KMS-11 (cell line): Measurements from ENCODE around the gene TRIO.

Experiments used
- H2AFZ ChIP-seq: fragments of 200-600 bp; sonication (generic); 2 replicates; pipeline ENCODE4 v1.6.1; 2016; ENCODE audit warnings: antibody characterized with exemption, mixed run types, low read depth
- H3K27ac ChIP-seq: fragments of 200-600 bp; sonication (generic); 2 replicates; pipeline ENCODE4 v1.6.1; 2016; ENCODE audit warnings: mild to moderate bottlenecking, mixed run types
- H3K27me3 ChIP-seq: fragments of 200-600 bp; sonication (generic); 2 replicates; pipeline ENCODE4 v1.6.1; 2017; ENCODE audit warnings: mild to moderate bottlenecking, low read depth, mixed run types, moderate library complexity; ENCODE audit not compliant: insufficient read depth
- H3K36me3 ChIP-seq: fragments of 200-600 bp; sonication (generic); 2 replicates; pipeline ENCODE4 v1.6.1; 2017; ENCODE audit warnings: mild to moderate bottlenecking, mixed run types; ENCODE audit not compliant: insufficient read depth
- H3K4me1 ChIP-seq: fragments of 200-600 bp; sonication (generic); 2 replicates; pipeline ENCODE4 v1.6.1; 2016; ENCODE audit warnings: mild to moderate bottlenecking, low read depth, mixed run types; ENCODE audit not compliant: poor library complexity, severe bottlenecking
- H3K4me2 ChIP-seq: fragments of 200-600 bp; sonication (generic); 2 replicates; pipeline ENCODE4 v1.7.0; 2016; ENCODE audit warnings: mild to moderate bottlenecking, mixed run types
- H3K4me3 ChIP-seq: fragments of 200-600 bp; sonication (generic); IDR thresholded peaks from 2 replicates; pipeline ENCODE4 v1.6.1; 2017; ENCODE audit warnings: low read depth, low read length, mixed read lengths; ENCODE audit not compliant: insufficient read depth
- H3K79me2 ChIP-seq: fragments of 200-600 bp; sonication (generic); 2 replicates; pipeline ENCODE4 v1.6.1; 2016; ENCODE audit warnings: low read depth, mixed run types; ENCODE audit not compliant: insufficient read depth
- H3K9ac ChIP-seq: fragments of 200-600 bp; sonication (generic); 2 replicates; pipeline ENCODE4 v1.6.1; 2016; ENCODE audit warnings: mild to moderate bottlenecking, mixed run types
- H4K20me1 ChIP-seq: fragments of 200-600 bp; sonication (generic); 2 replicates; pipeline ENCODE4 v1.6.1; 2016; ENCODE audit warnings: mild to moderate bottlenecking, mixed run types; ENCODE audit not compliant: insufficient read depth
- TF ChIP-seq, protein P1 (sequence below): fragments of 200-600 bp; sonication (generic); conservative IDR thresholded peaks from 2 replicates; pipeline ENCODE4 v1.6.1; 2017; ENCODE audit warnings: low read depth, mild to moderate bottlenecking, antibody characterized with exemption, low read length, moderate library complexity, mixed read lengths

The TRIO gene

DNA sequence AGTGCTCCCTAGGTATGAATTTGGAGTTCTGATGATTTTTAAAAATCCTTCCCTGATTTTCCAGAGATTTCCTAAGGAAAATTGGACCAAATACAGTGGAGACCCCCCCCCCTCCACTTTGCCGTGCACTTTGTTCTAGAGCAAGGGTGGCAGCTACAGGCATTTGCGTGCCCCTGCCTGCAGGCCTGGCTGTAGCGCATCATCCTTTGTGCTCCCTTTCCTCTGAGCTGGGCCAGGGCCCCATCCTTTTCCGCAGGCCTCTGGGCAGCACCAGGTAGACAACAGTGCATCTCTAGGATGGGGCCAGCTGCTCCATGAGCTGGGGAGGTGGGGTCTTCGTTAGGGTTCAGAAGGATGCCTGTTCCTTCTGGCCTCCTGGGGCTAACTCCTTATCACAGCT lies 39.6 kb downstream of the TRIO start:
- Histone ChIP-seq H3K4me2 (no peak overlapping the region), H3K27ac (no peak overlapping the region), H3K36me3 (no peaks in the 10 kb centered on the region), H2AFZ (no peak overlapping the region), H3K27me3 (no peaks in the 10 kb centered on the region), H4K20me1 (peaks cover 9% of the 10 kb centered on the region; the same call in 1 of the 2 replicates), H3K79me2 (peaks cover 100% of the 10 kb centered on the region), H3K9ac (no peak overlapping the region), H3K4me1 (peaks cover 14% of the 10 kb centered on the region), H3K4me3 (no peak overlapping the region)
- TF ChIP-seq, protein P1, sequence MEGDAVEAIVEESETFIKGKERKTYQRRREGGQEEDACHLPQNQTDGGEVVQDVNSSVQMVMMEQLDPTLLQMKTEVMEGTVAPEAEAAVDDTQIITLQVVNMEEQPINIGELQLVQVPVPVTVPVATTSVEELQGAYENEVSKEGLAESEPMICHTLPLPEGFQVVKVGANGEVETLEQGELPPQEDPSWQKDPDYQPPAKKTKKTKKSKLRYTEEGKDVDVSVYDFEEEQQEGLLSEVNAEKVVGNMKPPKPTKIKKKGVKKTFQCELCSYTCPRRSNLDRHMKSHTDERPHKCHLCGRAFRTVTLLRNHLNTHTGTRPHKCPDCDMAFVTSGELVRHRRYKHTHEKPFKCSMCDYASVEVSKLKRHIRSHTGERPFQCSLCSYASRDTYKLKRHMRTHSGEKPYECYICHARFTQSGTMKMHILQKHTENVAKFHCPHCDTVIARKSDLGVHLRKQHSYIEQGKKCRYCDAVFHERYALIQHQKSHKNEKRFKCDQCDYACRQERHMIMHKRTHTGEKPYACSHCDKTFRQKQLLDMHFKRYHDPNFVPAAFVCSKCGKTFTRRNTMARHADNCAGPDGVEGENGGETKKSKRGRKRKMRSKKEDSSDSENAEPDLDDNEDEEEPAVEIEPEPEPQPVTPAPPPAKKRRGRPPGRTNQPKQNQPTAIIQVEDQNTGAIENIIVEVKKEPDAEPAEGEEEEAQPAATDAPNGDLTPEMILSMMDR = no peak

DNA sequence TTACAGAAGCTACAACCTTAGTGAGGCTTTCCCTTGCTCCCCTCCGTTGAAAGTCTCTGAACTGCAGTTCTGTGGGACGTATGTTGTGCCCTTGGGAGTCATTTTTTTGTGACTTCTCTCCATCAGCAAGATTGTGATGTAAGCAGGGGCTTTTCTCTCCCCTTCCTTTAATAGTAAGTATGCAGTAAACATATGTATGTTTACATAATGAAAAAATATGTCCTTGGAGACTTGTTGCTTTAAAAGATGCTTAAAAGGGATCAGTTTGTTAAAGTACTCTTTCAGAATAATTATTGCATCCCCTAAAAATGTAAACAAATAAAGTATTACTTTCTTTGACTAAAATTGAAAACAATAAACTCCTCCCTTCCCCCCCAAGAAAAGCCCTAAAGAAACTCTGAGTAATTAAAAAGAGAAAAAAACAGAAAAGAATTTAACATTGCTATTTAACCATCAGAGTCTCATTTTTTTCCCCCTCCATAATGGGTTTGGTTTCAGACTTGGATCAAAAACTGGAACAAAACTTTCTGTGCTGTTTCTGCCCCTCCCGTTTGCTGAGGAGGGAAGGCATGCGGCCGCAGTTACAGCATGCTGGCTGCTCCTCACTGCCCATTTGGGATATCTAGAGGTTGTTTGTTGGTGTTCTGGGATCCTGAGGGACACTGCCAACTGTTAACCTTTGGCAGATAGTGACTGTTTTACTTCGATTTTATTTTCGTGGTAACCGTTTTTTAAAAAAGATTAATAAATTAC lies 40.2 kb downstream of the TRIO start:
- H3K9ac ChIP-seq = no peak overlapping the region
- H4K20me1 ChIP-seq = peaks cover 15% of the 10 kb centered on the region; the same call in 1 of the 2 replicates
- peaks cover 8% of the 10 kb centered on the region for H3K4me1 ChIP-seq
- H3K27me3 ChIP-seq = no peaks in the 10 kb centered on the region
- H3K4me3 ChIP-seq = no peak overlapping the region
- H3K27ac ChIP-seq = no peak overlapping the region
- no peak overlapping the region for H3K4me2 ChIP-seq
- H3K36me3 ChIP-seq = no peaks in the 10 kb centered on the region
- H3K79me2 ChIP-seq = peaks cover 100% of the 10 kb centered on the region
- no peak overlapping the region for H2AFZ ChIP-seq
- TF ChIP-seq, protein P1 = no peak

DNA sequence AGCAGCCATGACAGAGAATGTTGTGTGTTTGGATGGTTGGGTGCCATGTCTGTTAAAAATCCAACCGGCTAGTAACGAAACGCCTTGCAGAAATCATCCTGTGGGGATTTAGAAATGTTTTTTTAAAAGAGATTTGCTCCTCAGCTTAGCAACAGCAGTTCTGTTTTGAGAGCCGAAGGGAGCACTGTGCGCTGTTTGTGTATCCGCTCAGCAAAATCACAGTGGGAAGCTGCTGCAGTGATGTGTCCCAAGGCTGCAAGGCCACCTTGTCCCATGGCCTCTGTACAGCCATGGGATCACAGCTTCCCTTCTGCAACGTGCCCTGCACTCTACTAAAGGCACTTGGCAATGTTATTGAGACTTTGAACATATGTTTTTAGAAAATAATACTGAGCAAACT lies 40.9 kb downstream of the TRIO start:
- peaks cover 8% of the 10 kb centered on the region for H3K4me1 ChIP-seq
- no peaks in the 10 kb centered on the region for H3K27me3 ChIP-seq
- TF ChIP-seq, protein P1 = no peak
- H2AFZ ChIP-seq = no peak overlapping the region
- H3K27ac ChIP-seq = no peak overlapping the region
- H3K4me3 ChIP-seq = no peak overlapping the region
- no peak overlapping the region for H3K9ac ChIP-seq
- H3K36me3 ChIP-seq = no peaks in the 10 kb centered on the region
- peaks cover 98% of the 10 kb centered on the region for H3K79me2 ChIP-seq
- peaks cover 22% of the 10 kb centered on the region; the same call in 1 of the 2 replicates for H4K20me1 ChIP-seq
- no peak overlapping the region for H3K4me2 ChIP-seq

DNA sequence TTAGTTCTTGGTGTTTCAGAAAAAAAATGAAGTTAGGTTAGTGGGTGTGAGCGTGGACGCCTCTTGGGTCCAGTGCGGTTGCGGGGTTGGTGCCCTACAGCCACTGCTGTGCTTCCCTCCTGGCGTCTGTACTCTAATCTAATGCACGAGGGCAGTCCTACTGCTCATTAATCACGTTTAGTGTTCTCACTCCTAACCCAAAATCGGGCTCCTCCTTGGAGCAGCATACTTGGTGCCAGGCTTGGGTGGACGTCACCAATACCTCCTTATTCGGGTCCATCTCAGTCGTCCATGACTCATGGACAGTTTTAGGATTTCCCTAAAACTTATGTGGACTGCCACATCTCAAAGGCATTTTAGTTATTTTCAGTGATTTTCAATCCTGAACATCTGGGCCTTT lies 41.6 kb downstream of the TRIO start:
- H2AFZ ChIP-seq = no peak overlapping the region
- no peak overlapping the region for H3K4me3 ChIP-seq
- H3K4me2 ChIP-seq = no peak overlapping the region
- TF ChIP-seq, protein P1 = no peak
- H3K79me2 ChIP-seq = peaks cover 98% of the 10 kb centered on the region
- H4K20me1 ChIP-seq = peaks cover 23% of the 10 kb centered on the region; the same call in 1 of the 2 replicates
- no peak overlapping the region for H3K9ac ChIP-seq
- H3K4me1 ChIP-seq = peaks cover 8% of the 10 kb centered on the region
- no peaks in the 10 kb centered on the region for H3K27me3 ChIP-seq
- H3K27ac ChIP-seq = no peak overlapping the region
- no peaks in the 10 kb centered on the region for H3K36me3 ChIP-seq
